ENCODE data around the gene RAPH1.
"Not testable (repeated sequence)": the region's sequence is repeated elsewhere in the genome, so short reads cannot be mapped to it uniquely, and the experiment has no call there.

RAPH1 gene

DNA sequence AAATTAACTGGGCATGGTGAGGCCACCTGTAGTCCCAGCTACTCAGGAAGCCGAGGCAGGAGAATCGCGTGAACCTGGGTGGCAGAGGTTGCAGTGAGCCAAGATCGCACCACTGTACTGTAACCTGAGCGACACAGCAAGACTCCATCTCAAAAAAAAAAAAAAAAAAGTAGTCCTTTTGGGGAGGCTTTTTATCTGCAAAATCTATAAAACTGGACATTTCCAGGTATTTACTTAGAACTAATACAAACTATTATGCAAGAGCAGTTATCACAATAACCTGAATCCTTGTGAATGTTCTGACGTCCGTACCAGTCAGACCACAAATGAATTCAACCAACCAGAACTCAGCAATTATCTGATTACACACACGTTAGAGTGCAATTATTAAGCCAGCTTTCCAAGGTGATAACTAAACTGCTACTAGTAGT lies 8.8 kb upstream of the RAPH1 start:
- Histone ChIP-seq H3K27me3 (no peaks in the 10 kb centered on the region), H3K4me3 (ENCODE audit: low read depth, low read length) (no peak overlapping the region), H3K4me1 (no peaks in the 10 kb centered on the region), H3K36me3 (no peaks in the 10 kb centered on the region), H3K9me3 (no peaks in the 10 kb centered on the region)
- TF ChIP-seq, protein P1, sequence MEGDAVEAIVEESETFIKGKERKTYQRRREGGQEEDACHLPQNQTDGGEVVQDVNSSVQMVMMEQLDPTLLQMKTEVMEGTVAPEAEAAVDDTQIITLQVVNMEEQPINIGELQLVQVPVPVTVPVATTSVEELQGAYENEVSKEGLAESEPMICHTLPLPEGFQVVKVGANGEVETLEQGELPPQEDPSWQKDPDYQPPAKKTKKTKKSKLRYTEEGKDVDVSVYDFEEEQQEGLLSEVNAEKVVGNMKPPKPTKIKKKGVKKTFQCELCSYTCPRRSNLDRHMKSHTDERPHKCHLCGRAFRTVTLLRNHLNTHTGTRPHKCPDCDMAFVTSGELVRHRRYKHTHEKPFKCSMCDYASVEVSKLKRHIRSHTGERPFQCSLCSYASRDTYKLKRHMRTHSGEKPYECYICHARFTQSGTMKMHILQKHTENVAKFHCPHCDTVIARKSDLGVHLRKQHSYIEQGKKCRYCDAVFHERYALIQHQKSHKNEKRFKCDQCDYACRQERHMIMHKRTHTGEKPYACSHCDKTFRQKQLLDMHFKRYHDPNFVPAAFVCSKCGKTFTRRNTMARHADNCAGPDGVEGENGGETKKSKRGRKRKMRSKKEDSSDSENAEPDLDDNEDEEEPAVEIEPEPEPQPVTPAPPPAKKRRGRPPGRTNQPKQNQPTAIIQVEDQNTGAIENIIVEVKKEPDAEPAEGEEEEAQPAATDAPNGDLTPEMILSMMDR (IDR thresholded peaks at IDR 0.05; ENCODE audit: low read depth, low read length), result no peak
- DNase-seq, result no peak

DNA sequence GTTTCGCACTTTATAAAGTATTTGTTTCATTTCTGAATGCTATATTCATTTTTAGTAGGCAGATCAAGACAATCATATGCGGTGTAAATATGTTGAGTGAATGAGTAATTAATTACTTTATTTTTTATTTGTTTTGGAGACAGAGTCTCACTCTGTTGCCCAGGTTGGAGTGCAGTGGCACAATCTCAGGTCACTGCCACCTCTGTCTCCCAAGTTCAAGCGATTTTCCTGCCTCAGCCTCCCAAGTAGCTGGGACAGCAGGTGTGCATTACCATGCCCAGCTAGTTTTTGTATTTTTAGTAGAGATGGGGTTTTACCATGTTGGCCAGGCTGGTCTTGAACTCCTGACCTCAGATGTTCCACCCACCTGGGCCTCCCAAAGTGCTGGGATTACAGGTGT lies 5.5 kb upstream of the RAPH1 start:
- not testable (repeated sequence) for H3K4me3 ChIP-seq (ENCODE audit: low read depth, low read length); H3K4me1 ChIP-seq; DNase-seq; H3K27me3 ChIP-seq; H3K36me3 ChIP-seq; H3K9me3 ChIP-seq

DNA sequence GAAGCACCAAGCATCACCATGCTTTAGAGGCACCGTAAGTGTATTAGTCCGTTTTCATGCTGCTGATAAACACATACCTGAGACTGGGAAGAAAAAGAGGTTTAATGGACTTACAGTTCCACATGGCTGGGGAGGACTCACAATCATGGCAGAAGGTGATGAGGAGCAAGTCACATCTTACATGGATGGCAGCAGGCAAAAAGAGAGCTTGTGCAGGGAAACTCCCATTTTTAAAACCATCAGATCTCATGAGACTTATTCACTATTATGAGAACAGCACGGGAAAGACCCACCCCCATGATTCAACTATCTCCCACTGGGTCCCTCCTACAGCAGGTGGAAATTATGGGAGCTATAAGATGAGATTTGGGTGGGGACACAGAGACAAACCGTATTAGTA lies 3.1 kb upstream of the RAPH1 start:
- not testable (repeated sequence) for H3K9me3 ChIP-seq; H3K27me3 ChIP-seq; DNase-seq; H3K4me1 ChIP-seq; H3K36me3 ChIP-seq; H3K4me3 ChIP-seq (ENCODE audit: low read depth, low read length)

DNA sequence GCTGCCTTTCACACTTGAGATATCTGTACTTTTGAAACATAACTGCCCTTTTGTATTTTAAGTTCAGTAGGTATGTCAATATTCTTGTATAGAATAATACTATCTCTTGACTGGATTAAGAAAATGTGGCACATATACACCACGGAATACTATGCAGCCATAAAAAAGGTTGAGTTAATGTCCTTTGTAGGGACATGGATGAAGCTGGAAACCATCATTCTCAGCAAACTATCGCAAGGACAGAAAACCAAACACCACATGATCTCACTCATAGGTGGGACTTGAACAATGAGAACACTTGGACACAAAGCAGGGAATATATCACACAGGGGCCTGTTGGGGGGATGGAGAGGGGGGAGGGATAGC lies 1.5 kb upstream of the RAPH1 start:
- H3K36me3 ChIP-seq, DNase-seq, H3K4me1 ChIP-seq: not testable (repeated sequence)

DNA sequence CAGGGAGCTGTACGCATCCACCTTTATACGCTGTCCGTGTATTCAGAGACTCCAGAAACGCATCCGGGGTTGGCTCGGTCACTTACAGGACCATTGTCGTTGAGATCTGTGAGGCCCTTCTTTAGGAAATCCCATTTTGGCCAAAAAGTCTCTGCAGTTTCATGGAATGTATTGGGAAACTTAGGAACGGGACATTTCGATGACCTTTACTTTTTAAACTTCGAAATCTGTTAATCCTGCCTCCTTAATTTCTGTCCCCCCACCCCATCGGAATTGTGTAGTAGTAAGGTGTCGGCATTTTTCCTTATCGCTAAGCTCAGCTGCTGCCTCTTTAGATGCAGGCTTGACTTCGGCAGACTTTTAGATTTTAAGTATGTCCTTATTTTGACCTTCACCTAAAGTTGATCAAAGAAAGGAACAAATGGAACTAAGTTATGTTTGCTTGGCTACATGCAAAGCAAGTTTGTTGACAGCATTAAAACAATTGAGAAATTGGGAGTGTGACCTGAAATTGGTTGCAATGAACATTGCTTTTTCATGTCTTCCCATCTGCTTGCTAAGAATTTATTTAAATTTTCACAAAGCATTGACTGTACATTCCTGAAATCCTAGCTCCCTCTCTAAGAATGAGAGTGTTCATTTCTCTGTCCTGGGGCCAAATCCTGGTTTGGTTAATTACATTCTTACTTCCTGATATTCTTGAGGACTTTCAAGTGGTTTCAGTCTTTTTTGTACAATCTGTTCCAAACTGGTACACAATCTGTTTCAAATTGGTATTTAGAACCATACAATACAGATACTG lies 884 bp upstream of the RAPH1 start:
- DNase-seq, result no peak

More for the DNA sequence above, 1.5 kb upstream of the RAPH1 start:
- not testable (repeated sequence) for H3K9me3 ChIP-seq; H3K4me3 ChIP-seq (ENCODE audit: low read depth, low read length); H3K27me3 ChIP-seq

DNA sequence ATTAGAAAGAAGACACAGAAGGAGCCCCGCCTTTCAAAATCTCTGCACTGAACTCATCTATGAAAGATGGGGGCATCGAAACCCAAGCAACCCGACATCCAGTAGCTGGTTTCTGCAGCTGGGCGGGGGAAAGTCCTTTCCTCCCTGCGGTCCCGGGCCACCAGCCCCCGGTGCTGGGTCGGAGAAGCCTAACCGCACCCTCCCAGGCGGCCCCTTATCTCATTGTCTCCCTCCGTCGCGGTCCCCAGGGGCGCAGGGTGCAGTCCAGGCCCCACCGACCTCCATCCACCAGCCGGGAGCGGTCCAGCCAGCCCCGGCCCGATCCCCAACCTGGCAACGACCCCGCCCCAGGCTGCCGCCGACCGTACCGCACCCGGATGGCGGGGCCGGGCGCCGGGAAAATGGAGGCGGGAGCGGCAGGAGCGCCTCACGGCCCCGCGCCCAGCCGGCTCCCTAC lies 452 bp downstream of the RAPH1 start:
- H3K36me3 ChIP-seq, result peaks cover 3% of the 10 kb centered on the region
- H3K9me3 ChIP-seq, result no peaks in the 10 kb centered on the region
- TF ChIP-seq, protein P1 (IDR thresholded peaks at IDR 0.05; ENCODE audit: low read depth, low read length), result no peak
- no peaks in the 10 kb centered on the region for H3K27me3 ChIP-seq
- DNase-seq, result no peak
- H3K4me1 ChIP-seq, result peaks cover 4% of the 10 kb centered on the region; the same call in 1 of the 2 replicates
- peak overlapping the region; percentile 90 for H3K4me3 ChIP-seq (ENCODE audit: low read depth, low read length)

More for the DNA sequence above, 884 bp upstream of the RAPH1 start:
- Histone ChIP-seq H3K36me3 (peaks cover 3% of the 10 kb centered on the region), H3K4me3 (ENCODE audit: low read depth, low read length) (peak overlapping the region; percentile 80), H3K27me3 (no peaks in the 10 kb centered on the region), H3K9me3 (no peaks in the 10 kb centered on the region), H3K4me1 (peaks cover 4% of the 10 kb centered on the region; the same call in 1 of the 2 replicates)
- TF ChIP-seq, protein P1 (IDR thresholded peaks at IDR 0.05; ENCODE audit: low read depth, low read length), result no peak

DNA sequence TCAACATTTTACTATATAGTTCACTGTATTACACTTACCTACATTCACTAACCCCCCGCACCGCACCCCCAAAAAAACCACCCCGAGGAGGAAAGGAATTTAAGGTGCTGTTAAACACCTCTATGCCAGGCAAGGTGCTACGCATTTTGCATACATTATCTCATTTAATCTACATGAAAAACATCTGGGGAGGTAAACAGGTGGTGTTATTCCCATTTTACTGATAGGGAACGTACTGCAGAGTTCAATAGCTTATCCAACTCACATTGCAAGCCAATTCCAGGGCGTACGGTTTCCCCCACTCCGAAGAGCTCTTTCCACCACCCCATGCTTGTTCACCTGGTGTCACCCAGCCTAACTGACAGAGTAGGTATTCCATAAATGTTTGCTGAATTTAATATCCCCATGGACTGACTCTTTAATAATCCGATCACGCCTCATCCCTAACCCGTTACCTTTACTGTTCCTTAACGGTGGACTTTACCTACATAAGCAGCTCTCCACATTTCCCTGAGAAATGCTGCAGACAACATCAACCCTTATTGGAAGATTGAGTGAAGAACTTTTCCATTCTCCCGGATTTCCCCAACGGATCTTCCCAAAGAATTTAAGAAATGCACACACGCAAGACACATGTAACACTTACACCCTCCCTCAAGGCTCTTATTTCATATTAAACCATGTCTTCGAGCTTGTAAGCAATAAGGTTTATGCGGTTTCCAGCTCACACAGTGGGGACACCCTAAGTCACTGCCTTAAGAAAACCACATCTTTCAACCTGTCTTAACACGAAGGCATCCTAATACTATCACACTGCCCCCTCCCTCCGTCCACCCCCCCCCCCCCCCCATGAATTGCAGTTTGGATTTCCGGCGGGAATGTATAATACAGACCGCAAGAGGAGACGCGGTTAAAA lies 1.2 kb downstream of the RAPH1 start:
- TF ChIP-seq, protein P1 (IDR thresholded peaks at IDR 0.05; ENCODE audit: low read depth, low read length), result no peak
- Histone ChIP-seq H3K36me3 (peaks cover 3% of the 10 kb centered on the region), H3K4me3 (ENCODE audit: low read depth, low read length) (peak overlapping the region; percentile 90), H3K9me3 (no peaks in the 10 kb centered on the region), H3K27me3 (no peaks in the 10 kb centered on the region), H3K4me1 (peaks cover 4% of the 10 kb centered on the region; the same call in 1 of the 2 replicates)
- no peak for DNase-seq

Measured in BE2C (cell line).